K562 (cell line): ENCODE measurements around the gene MMP20. TPM values are rescaled to one million over a fixed set of nuclear protein-coding genes. Genes with fewer than 3 reads are reported as not detected.

Experiments used
- ATAC-seq: fragments of 200-7000 bp; cut with Tn5 transposase; 3 replicates; pipeline ENCODE4 v1.9.1; 2020; ENCODE audit warnings: moderate library complexity
- BruUV-seq: library from RNA; stranded (reverse); fragments of 400-500 nt; replicated peaks from 2 replicates; lab custom pipeline; 2021; lab: Mats Ljungman, UMichigan
- CTCF ChIA-PET: fragments of 300-600 bp; formaldehyde crosslinking; extraction: SDS; loops from one replicate; lab custom pipeline; 2021; ENCODE audit warnings: low intra/inter-chr PET ratio; lab: Yijun Ruan, JAX
- POLR2A ChIA-PET: fragments of 300-600, 350-650 bp; sonication (Branson Sonifier 250); formaldehyde crosslinking; extraction: SDS; loops from one replicate; lab custom pipeline; 2021; ENCODE audit warnings: antibody characterized with exemption, inconsistent platforms; lab: Yijun Ruan, JAX
- DNase-seq, 4 experiments: peaks; one replicate each; pipeline versions ENCODE4 v3.0.0 to v3.0.0-alpha.2; 2011 to 2018; ENCODE audit warnings: low spot score in 3 of 4, mixed read lengths in 3 of 4; ENCODE audit errors: extremely low read depth in 1 of 4
- FAIRE-seq: peaks from 2 replicates; lab custom pipeline; 2011; peaks lifted over from hg19 to GRCh38; lab: Jason Lieb, UNC
- H2AFZ ChIP-seq: 2 replicates; pipeline ENCODE4 v1.6.0; 2011; ENCODE audit warnings: low read depth, low read length, control low read depth, inconsistent platforms
- H3K27ac ChIP-seq: fragments of 200-600 bp; 3 replicates; pipeline ENCODE4 v1.8.0; 2011; ENCODE audit warnings: low read depth, mild to moderate bottlenecking, control low read depth, inconsistent platforms, low read length, moderate library complexity, mixed read lengths; ENCODE audit errors: extremely low read depth
- H3K27me3 ChIP-seq, 2 experiments: fragments of 300-600 bp in 1 of 2; 2 replicates in 1 of 2; 3 replicates in 1 of 2; pipeline versions ENCODE4 v1.6.0 to v1.8.0; 2011; ENCODE audit warnings: inconsistent platforms in 2 of 2, low read length in 2 of 2, mild to moderate bottlenecking in 1 of 2, mixed read lengths in 1 of 2, moderate library complexity in 1 of 2; ENCODE audit not compliant: control insufficient read depth in 2 of 2, insufficient read depth in 2 of 2
- H3K36me3 ChIP-seq: fragments of 300-600 bp; 3 replicates; pipeline ENCODE4 v1.8.0; 2011; ENCODE audit warnings: mild to moderate bottlenecking, low read length, inconsistent platforms; ENCODE audit not compliant: control insufficient read depth, insufficient read depth
- H3K4me1 ChIP-seq, 2 experiments: fragments of 200-600 bp in 1 of 2; replicated peaks in 1 of 2; 2 replicates in 1 of 2; 3 replicates in 1 of 2; pipeline versions ENCODE4 v1.5.1 to v1.8.0; 2011; ENCODE audit warnings: inconsistent platforms in 2 of 2, low read length in 2 of 2, mild to moderate bottlenecking in 1 of 2, mixed read lengths in 1 of 2, moderate library complexity in 1 of 2; ENCODE audit not compliant: control insufficient read depth in 2 of 2, insufficient read depth in 2 of 2
- H3K4me2 ChIP-seq: 2 replicates; pipeline ENCODE4 v1.6.1; 2011; ENCODE audit warnings: low read length, control low read depth, inconsistent platforms, mixed read lengths; ENCODE audit not compliant: insufficient read depth
- H3K4me3 ChIP-seq: fragments of 200-600 bp; sonication (generic), shearing (Covaris generic); 2 replicates; pipeline ENCODE4 v1.5.1; 2016; ENCODE audit warnings: control low read depth, inconsistent platforms
- H3K79me2 ChIP-seq: fragments of 200-600 bp; 3 replicates; pipeline ENCODE4 v1.8.0; 2011; ENCODE audit warnings: low read length, inconsistent platforms; ENCODE audit not compliant: control insufficient read depth, insufficient read depth
- H3K9ac ChIP-seq, 2 experiments: 2 replicates each; pipeline versions ENCODE4 v1.6.0 to v1.6.1; 2011; ENCODE audit warnings: low read depth in 2 of 2, low read length in 2 of 2, control low read depth in 1 of 2, inconsistent platforms in 1 of 2, mild to moderate bottlenecking in 1 of 2, mixed read lengths in 1 of 2; ENCODE audit not compliant: insufficient read depth in 1 of 2
- H3K9me1 ChIP-seq: one replicate; pipeline ENCODE4 v1.6.0; 2011; ENCODE audit warnings: inconsistent platforms, mild to moderate bottlenecking, low read length, moderate library complexity; ENCODE audit not compliant: control insufficient read depth, insufficient read depth
- H3K9me3 ChIP-seq: replicated peaks from 2 replicates; pipeline ENCODE4 v1.5.1; 2011; ENCODE audit warnings: low read depth, low read length, inconsistent platforms; ENCODE audit not compliant: control insufficient read depth, insufficient read depth
- H4K20me1 ChIP-seq: replicated peaks from 2 replicates; pipeline ENCODE4 v1.6.1; 2011; ENCODE audit warnings: low read length, inconsistent platforms, mixed read lengths; ENCODE audit not compliant: control insufficient read depth, insufficient read depth
- CHD1 ChIP-seq: fragments of 200-600 bp; sonication (generic); IDR thresholded peaks from one replicate; pipeline ENCODE4 v1.6.1; 2012; ENCODE audit warnings: mild to moderate bottlenecking, moderate library complexity, low read length, inconsistent platforms
- E2F3 ChIP-seq: fragments of 250-450 bp; sonication (Bioruptor Pico); IDR thresholded peaks from 2 replicates; pipeline ENCODE4 v1.4.0; 2020; ENCODE audit warnings: mild to moderate bottlenecking
- WGBS: fragments of 100-300 bp; shearing (Covaris generic); methylation state at CpG from one replicate; pipeline ENCODE4 v1.1.6; 2016; ENCODE audit warnings: low coverage, mixed read lengths; ENCODE audit not compliant: insufficient coverage; ENCODE audit errors: missing lambda C conversion rate; 5-methylcytosine and 5-hydroxymethylcytosine counted together
- in situ Hi-C: fragments of 300-500 bp; cut with MboI; formaldehyde crosslinking; loops from 4 replicates; pipeline ENCODE4 v1.15.0; 2018; ENCODE audit warnings: inconsistent platforms, mixed read lengths
- intact Hi-C: fragments of 100-400 bp; cut with micrococcal nuclease; formaldehyde crosslinking; loops from 2 replicates; pipeline ENCODE4 v1.14.2; 2022
- polyA plus RNA-seq, 8 experiments: library from polyadenylated mRNA; depleted of rRNA in 4 of 8; stranded (reverse) in 5 of 8; unstranded in 3 of 8; fragments of >200 nt; fragmentation: Nextera tagmentation in 2 of 8; fragmentation: Illumina TruSeq in 1 of 8; extraction: Ambion mirVana in 2 of 8; extraction: Trizol in 1 of 8; gene quantifications; 2 replicates each; pipeline versions ENCODE4 v1.2.1 to v1.2.3, GENCODE V29; 2011 to 2014; ENCODE audit warnings: inconsistent platforms in 1 of 8, missing spikeins in 1 of 8
- total RNA-seq, 7 experiments: library from RNA; depleted of rRNA in 6 of 7; stranded (reverse); fragments of >200 nt in 6 of 7; fragmentation: Illumina TruSeq in 2 of 7; extraction: Trizol in 2 of 7; gene quantifications; 2 replicates each; pipeline versions ENCODE4 v1.2.1 to v1.2.3, GENCODE V29; 2011 to 2021; ENCODE audit warnings: low replicate concordance in 1 of 7
- TF ChIP-seq, protein P1 (sequence below): sonication (generic); formaldehyde crosslinking; IDR thresholded peaks from 2 replicates; pipeline ENCODE4 v1.8.1; 2022; ENCODE audit warnings: missing genetic modification reagents

MMP20 gene
- total and polyA plus RNA-seq, 9 of the 15 experiments (the other 6 are each of a cell fraction or from before 2014, with no cell fraction given) = not detected

DNA sequence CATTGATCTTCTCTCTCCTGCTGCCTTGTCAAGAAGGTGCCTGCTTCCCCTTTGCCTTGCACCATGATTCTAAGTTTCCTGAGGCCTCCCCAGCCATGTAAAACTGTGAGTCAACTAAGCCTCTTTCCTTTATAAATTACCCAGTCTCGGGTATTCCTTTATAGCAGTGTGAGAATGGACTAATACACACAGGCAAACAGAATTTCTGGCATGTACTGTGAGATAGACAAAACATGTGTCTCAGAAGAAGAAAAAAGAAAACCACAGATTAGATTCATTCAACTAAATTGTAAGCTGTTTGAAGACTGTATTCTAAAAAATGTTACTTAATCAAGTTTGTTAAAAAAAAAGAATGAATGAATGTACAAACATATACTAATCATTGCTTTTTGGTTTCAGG lies 1.5 kb upstream of the MMP20 start:
- 0% methylated on average over 1 of the region's 1 CpG for WGBS
- BruUV-seq = no TSS peak
- H3K79me2 ChIP-seq = no peaks in the 10 kb centered on the region
- H3K4me1 ChIP-seq = no peaks in the 10 kb centered on the region
- POLR2A ChIA-PET = no interaction called here
- DNase-seq (no peak), ATAC-seq (no peak), FAIRE-seq (no peak)
- in situ Hi-C loops = no loop called here
- no peaks in the 10 kb centered on the region for H3K9me3 ChIP-seq
- H4K20me1 ChIP-seq = no peaks in the 10 kb centered on the region
- no peak overlapping the region for H3K4me2 ChIP-seq
- H3K9ac ChIP-seq = no peak overlapping the region
- no peaks in the 10 kb centered on the region for H3K36me3 ChIP-seq
- H2AFZ ChIP-seq = no peak overlapping the region
- no peak for TF ChIP-seq CHD1
- H3K27me3 ChIP-seq = no peaks in the 10 kb centered on the region
- no peak overlapping the region for H3K4me3 ChIP-seq
- intact Hi-C loops = no loop called here
- no peak overlapping the region for H3K27ac ChIP-seq
- H3K9me1 ChIP-seq = no peaks in the 10 kb centered on the region
- CTCF ChIA-PET = no interaction called here

DNA sequence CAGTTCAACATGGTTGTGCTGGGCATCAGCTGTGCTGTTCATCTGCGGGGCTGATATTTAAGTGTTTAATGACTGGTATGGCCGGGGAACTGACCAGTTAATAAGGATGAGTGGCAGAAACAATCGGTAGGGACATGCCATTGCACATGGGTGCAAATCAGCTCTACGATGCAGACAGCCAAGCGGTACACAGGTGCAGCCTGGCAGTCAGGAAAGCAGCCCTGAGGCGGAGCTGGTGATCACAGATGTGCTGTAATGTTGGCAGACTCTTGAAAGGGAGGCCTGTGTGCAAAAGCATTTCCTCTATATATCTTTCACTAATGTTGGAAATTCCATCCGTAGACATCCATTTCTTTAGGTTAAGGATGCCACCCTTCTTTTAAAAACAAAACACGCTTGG lies 1.1 kb downstream of the MMP20 start:
- H3K9me1 ChIP-seq = no peaks in the 10 kb centered on the region
- H3K9me3 ChIP-seq = no peaks in the 10 kb centered on the region
- no peak overlapping the region for H2AFZ ChIP-seq
- DNase-seq (no peak), FAIRE-seq (no peak), ATAC-seq (no peak)
- H3K27ac ChIP-seq = no peak overlapping the region
- ChIA-PET POLR2A (interaction anchor here (0.5 kb wide), 1 partner anchor 436 kb away, joined by 3 read pairs; no protein-coding TSS in a partner anchor), CTCF (no interaction called here)
- peaks cover 0 to 7% of the 10 kb centered on the region in 2 experiments; a peak in 2 of 5 replicates for H3K4me1 ChIP-seq
- H3K4me2 ChIP-seq = no peak overlapping the region
- H3K4me3 ChIP-seq = no peak overlapping the region
- TF ChIP-seq, protein P1, sequence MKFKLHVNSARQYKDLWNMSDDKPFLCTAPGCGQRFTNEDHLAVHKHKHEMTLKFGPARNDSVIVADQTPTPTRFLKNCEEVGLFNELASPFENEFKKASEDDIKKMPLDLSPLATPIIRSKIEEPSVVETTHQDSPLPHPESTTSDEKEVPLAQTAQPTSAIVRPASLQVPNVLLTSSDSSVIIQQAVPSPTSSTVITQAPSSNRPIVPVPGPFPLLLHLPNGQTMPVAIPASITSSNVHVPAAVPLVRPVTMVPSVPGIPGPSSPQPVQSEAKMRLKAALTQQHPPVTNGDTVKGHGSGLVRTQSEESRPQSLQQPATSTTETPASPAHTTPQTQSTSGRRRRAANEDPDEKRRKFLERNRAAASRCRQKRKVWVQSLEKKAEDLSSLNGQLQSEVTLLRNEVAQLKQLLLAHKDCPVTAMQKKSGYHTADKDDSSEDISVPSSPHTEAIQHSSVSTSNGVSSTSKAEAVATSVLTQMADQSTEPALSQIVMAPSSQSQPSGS (CRISPR knock-in tag) = no peak
- no peak for TF ChIP-seq E2F3 (CRISPR knock-in tag)
- intact Hi-C loops = no loop called here
- BruUV-seq = no TSS peak
- no peaks in the 10 kb centered on the region for H3K27me3 ChIP-seq
- 3% methylated on average over 8 of the region's 8 CpGs for WGBS
- no peaks in the 10 kb centered on the region for H4K20me1 ChIP-seq
- no peak overlapping the region for H3K9ac ChIP-seq
- in situ Hi-C loops = no loop called here
- H3K36me3 ChIP-seq = no peaks in the 10 kb centered on the region
- H3K79me2 ChIP-seq = no peaks in the 10 kb centered on the region
